ENCODE results near the gene RHNO1.

Gene RHNO1

DNA sequence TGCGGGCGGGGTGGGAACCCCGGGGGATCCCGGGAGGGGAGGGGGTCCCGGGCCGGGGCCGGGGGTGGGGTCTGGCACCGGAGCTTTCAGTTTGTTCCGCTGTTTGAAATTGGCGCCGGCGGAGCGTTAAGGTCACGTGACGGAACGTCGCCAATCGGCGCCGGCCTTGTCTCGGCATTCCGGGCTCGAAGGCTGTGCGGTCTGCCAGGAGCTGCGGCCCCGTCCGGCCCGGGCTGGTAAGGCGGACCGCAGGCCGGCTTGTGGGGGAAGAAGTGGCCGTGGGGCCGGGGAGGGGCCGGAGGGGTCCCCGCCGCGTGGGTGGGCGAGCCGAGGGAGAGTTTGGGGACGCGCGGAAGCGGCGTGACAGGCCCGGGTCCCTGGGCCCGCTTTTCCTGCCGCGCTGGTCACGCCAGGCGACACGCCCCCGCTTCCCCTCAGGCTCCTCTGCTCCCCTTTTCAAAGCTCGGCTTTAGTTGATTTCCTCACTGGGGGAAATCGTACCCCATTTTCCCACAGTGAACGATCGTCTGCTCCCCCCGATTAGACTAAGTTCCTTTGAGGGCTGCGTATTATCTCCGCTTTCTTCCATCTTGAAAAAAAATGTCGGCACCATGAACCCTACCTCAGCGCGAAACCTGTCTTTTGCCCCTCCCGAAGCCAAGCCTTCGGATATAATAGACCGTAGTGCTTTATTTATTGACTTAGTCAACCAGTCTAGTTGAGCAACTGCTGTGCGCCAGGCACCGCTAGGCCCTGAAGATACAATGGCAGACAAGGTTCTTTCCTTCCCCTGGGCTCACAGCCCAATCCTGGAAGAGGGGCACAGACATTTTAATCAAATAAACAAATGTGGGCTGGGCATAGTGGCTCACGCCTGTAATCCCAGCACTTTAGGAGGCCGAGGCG lies at the start of gene RHNO1, which contains the start of gene FOXM1:
RHNO1 (plus strand) TSS at position 177 of the 906 bp plus-strand sequence. CDS start 8,144 bp downstream, outside the sequence.
FOXM1 (minus strand) TSS at position 128 of the 906 bp plus-strand sequence. CDS start 2,696 bp downstream, outside the sequence.
- peak within 1 kb of the TSS; percentile 75 for H3K4me3 ChIP-seq (ENCODE audit: low read depth, low read length)
- TF ChIP-seq, protein P1, sequence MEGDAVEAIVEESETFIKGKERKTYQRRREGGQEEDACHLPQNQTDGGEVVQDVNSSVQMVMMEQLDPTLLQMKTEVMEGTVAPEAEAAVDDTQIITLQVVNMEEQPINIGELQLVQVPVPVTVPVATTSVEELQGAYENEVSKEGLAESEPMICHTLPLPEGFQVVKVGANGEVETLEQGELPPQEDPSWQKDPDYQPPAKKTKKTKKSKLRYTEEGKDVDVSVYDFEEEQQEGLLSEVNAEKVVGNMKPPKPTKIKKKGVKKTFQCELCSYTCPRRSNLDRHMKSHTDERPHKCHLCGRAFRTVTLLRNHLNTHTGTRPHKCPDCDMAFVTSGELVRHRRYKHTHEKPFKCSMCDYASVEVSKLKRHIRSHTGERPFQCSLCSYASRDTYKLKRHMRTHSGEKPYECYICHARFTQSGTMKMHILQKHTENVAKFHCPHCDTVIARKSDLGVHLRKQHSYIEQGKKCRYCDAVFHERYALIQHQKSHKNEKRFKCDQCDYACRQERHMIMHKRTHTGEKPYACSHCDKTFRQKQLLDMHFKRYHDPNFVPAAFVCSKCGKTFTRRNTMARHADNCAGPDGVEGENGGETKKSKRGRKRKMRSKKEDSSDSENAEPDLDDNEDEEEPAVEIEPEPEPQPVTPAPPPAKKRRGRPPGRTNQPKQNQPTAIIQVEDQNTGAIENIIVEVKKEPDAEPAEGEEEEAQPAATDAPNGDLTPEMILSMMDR (IDR thresholded peaks at IDR 0.05; ENCODE audit: insufficient read depth, low read depth, low read length, missing control alignments) = no peak
- DNase-seq (ENCODE audit: low read depth) = peak; percentile 92

DNA sequence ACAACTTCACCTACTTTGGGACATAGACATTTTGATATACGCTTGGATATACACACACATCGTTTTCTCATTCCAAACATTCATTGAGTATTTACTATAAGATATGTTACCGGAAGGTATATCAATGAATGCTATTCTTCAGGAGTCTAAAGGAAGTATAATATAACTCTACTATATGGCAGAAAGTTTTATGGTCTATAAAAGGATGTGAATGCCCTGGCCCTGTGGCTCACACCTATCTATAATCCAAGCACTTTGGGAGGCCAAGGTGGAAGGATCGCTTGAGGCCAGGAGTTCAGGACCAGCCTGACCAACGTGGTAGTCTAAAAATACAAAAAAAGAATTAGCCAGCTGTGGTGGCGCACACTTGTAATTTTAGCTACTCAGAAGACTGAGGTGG lies 47.7 kb upstream of the RHNO1 start:
- DNase-seq (ENCODE audit: low read depth) = no peak
- H3K4me3 ChIP-seq (ENCODE audit: low read depth, low read length) = no peak overlapping the region
- TF ChIP-seq, protein P1 (IDR thresholded peaks at IDR 0.05; ENCODE audit: insufficient read depth, low read depth, low read length, missing control alignments) = no peak

GRCh38 chr12:2832550-2833127 lies 44.4 kb upstream of the RHNO1 start:
- TF ChIP-seq, protein P1 (IDR thresholded peaks at IDR 0.05; ENCODE audit: insufficient read depth, low read depth, low read length, missing control alignments) = no peak
- DNase-seq (ENCODE audit: low read depth) = no peak

DNA sequence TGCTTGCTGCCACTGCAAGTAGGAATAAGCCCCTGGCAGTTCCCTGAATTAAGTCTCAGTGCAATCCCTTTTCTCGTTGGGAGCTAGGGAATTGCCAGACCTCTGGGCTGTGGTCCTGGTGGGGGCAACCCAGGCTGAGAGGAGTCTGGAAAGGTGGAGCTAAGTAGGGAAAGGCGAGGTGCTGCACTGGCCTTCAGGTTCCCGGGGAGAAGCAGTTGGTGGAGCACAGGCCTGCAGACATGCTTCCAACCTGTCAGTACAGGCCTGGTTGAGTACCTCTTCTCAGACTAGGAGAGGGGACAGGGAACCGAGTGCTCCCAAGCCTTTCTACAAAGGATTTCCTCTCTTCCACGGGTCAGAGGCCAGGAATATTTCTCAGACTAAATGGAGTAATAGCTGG lies 43.7 kb upstream of the RHNO1 start:
- no peak overlapping the region for H3K4me3 ChIP-seq (ENCODE audit: low read depth, low read length)
- TF ChIP-seq, protein P1 (IDR thresholded peaks at IDR 0.05; ENCODE audit: insufficient read depth, low read depth, low read length, missing control alignments) = no peak
- no peak for DNase-seq (ENCODE audit: low read depth)

More at GRCh38 chr12:2832550-2833127, 44.4 kb upstream of the RHNO1 start:
- H3K4me3 ChIP-seq (ENCODE audit: low read depth, low read length) = no peak overlapping the region

GRCh38 chr12:2833810-2834209 lies 43.2 kb upstream of the RHNO1 start:
- H3K4me3 ChIP-seq (ENCODE audit: low read depth, low read length) = no peak overlapping the region
- TF ChIP-seq, protein P1 (IDR thresholded peaks at IDR 0.05; ENCODE audit: insufficient read depth, low read depth, low read length, missing control alignments) = no peak
- DNase-seq (ENCODE audit: low read depth) = no peak

GRCh38 chr12:2834581-2835491 lies 42.2 kb upstream of the RHNO1 start, which contains the start of gene NRIP2:
Gene NRIP2 (minus strand): TSS chr12:2835035. CDS start chr12:2834983, 52 bp downstream.
- DNase-seq (ENCODE audit: low read depth) = no peak
- H3K4me3 ChIP-seq (ENCODE audit: low read depth, low read length) = no peak within 1 kb of the TSS
- TF ChIP-seq, protein P1 (IDR thresholded peaks at IDR 0.05; ENCODE audit: insufficient read depth, low read depth, low read length, missing control alignments) = no peak

Data from GM12865 (cell line).